Lower lobe of right lung (tissue), 2 donors: ENCODE measurements around the gene POLR3G. TPM values are rescaled to one million over a fixed set of nuclear protein-coding genes. Genes with fewer than 3 reads are reported as not detected.

Experiments used
- ATAC-seq, 2 donors: fragments of 200-7000 bp; cut with Tn5 transposase; one replicate each; pipeline ENCODE4 v1.9.1; 2020 to 2022; ENCODE audit warnings: mild to moderate bottlenecking in 2 of 2, moderate library complexity in 2 of 2
- DNase-seq: peaks from one replicate; pipeline ENCODE4 v3.0.0-alpha.2; 2020
- H3K27ac ChIP-seq: fragments of 200-600 bp; one replicate; pipeline ENCODE4 v1.8.0; 2022
- H3K27me3 ChIP-seq: fragments of 200-600 bp; one replicate; pipeline ENCODE4 v1.8.0; 2022; ENCODE audit warnings: low read depth
- H3K36me3 ChIP-seq: fragments of 200-600 bp; one replicate; pipeline ENCODE4 v1.8.0; 2022; ENCODE audit warnings: mild to moderate bottlenecking
- H3K4me1 ChIP-seq: fragments of 200-600 bp; one replicate; pipeline ENCODE4 v1.8.0; 2022
- H3K4me3 ChIP-seq: fragments of 200-600 bp; one replicate; pipeline ENCODE4 v1.8.0; 2022; ENCODE audit warnings: mild to moderate bottlenecking
- H3K9me3 ChIP-seq: fragments of 200-600 bp; one replicate; pipeline ENCODE4 v1.8.0; 2022
- CTCF ChIP-seq: fragments of 200-600 bp; IDR thresholded peaks from one replicate; pipeline ENCODE4 v1.8.0; 2022; ENCODE audit warnings: antibody characterized with exemption, mild to moderate bottlenecking
- intact Hi-C: fragments of 100-400 bp; cut with DNase I; formaldehyde crosslinking; loops from one replicate; pipeline ENCODE4 v1.11.0; 2022
- total RNA-seq: library from RNA; stranded (reverse); fragmentation: NEBNext Ultra II Directional; extraction: Animal tissue kit (Norgen Biotek cat#: 25700); gene quantifications from one replicate; pipeline ENCODE4 v1.2.1, GENCODE V29; 2021
- donor health status: DM: no; HTN: yes; CAD: no; lungs with severe emphysema.

The POLR3G gene
- total RNA-seq, 1 donor from 2014 or later: 1.8 TPM

- H3K4me3 ChIP-seq: no peak overlapping the region
- intact Hi-C loops: no loop called here
- no peak overlapping the region for H3K27ac ChIP-seq
- no peaks in the 10 kb centered on the region for H3K36me3 ChIP-seq
- DNase-seq (no peak), ATAC-seq (no peak)
- no peaks in the 10 kb centered on the region for H3K27me3 ChIP-seq
- H3K4me1 ChIP-seq: no peaks in the 10 kb centered on the region
- no peaks in the 10 kb centered on the region for H3K9me3 ChIP-seq
- no peak for TF ChIP-seq CTCF
These were observed 8.5 kb downstream of the POLR3G start for GRCh38 chr5:90483206-90483605.

- no peak for TF ChIP-seq CTCF
These were observed 9.9 kb downstream of the POLR3G start for GRCh38 chr5:90484540-90484939.

GRCh38 chr5:90488791-90489190, 14.1 kb downstream of the POLR3G start:
- no peaks in the 10 kb centered on the region for H3K36me3 ChIP-seq
- no peak for TF ChIP-seq CTCF
- intact Hi-C loops: no loop called here

More at GRCh38 chr5:90484540-90484939, 9.9 kb downstream of the POLR3G start:
- intact Hi-C loops: no loop called here
- H3K27ac ChIP-seq: no peak overlapping the region
- no peaks in the 10 kb centered on the region for H3K36me3 ChIP-seq
- H3K9me3 ChIP-seq: no peaks in the 10 kb centered on the region
- H3K4me1 ChIP-seq: no peaks in the 10 kb centered on the region
- no peak overlapping the region for H3K4me3 ChIP-seq
- no peak for DNase-seq
- ATAC-seq: no peak
- H3K27me3 ChIP-seq: no peaks in the 10 kb centered on the region

GRCh38 chr5:90494043-90494442, 19.4 kb downstream of the POLR3G start:
- ATAC-seq: no peak
- DNase-seq: no peak
- TF ChIP-seq CTCF: no peak

More at GRCh38 chr5:90488791-90489190, 14.1 kb downstream of the POLR3G start:
- DNase-seq (no peak), ATAC-seq (no peak)
- no peaks in the 10 kb centered on the region for H3K4me1 ChIP-seq
- H3K9me3 ChIP-seq: no peaks in the 10 kb centered on the region
- H3K4me3 ChIP-seq: no peak overlapping the region
- no peaks in the 10 kb centered on the region for H3K27me3 ChIP-seq
- no peak overlapping the region for H3K27ac ChIP-seq

GRCh38 chr5:90495146-90495545, 20.5 kb downstream of the POLR3G start:
- intact Hi-C loops: no loop called here
- Histone ChIP-seq H3K9me3 (no peaks in the 10 kb centered on the region), H3K4me1 (no peaks in the 10 kb centered on the region), H3K36me3 (no peaks in the 10 kb centered on the region), H3K4me3 (no peak overlapping the region), H3K27me3 (no peaks in the 10 kb centered on the region), H3K27ac (no peak overlapping the region)
- TF ChIP-seq CTCF: no peak
- ATAC-seq (no peak), DNase-seq (no peak)

More at GRCh38 chr5:90494043-90494442, 19.4 kb downstream of the POLR3G start:
- no peaks in the 10 kb centered on the region for H3K36me3 ChIP-seq
- no peaks in the 10 kb centered on the region for H3K4me1 ChIP-seq
- H3K27me3 ChIP-seq: no peaks in the 10 kb centered on the region
- intact Hi-C loops: no loop called here
- H3K27ac ChIP-seq: no peak overlapping the region
- no peak overlapping the region for H3K4me3 ChIP-seq
- no peaks in the 10 kb centered on the region for H3K9me3 ChIP-seq

GRCh38 chr5:90503596-90503995, 28.9 kb downstream of the POLR3G start:
- Histone ChIP-seq H3K27ac (no peak overlapping the region), H3K4me1 (no peaks in the 10 kb centered on the region), H3K27me3 (no peaks in the 10 kb centered on the region), H3K4me3 (no peak overlapping the region), H3K36me3 (no peaks in the 10 kb centered on the region), H3K9me3 (no peaks in the 10 kb centered on the region)
- no peak for ATAC-seq
- DNase-seq: no peak
- intact Hi-C loops: no loop called here
- TF ChIP-seq CTCF: no peak
